ENCODE results near the gene TSPAN33. TPM values are rescaled to one million over a fixed set of nuclear protein-coding genes. Genes with fewer than 3 reads are reported as not detected.
A peak's percentile ranks its signal among the peaks of the same experiment; 100 is the strongest.

The TSPAN33 gene
- total RNA-seq, 1 donor from 2014 or later: 6.4 TPM

- H3K4me3 Mint-ChIP-seq: no peak overlapping the region
- no peak for DNase-seq (ENCODE audit: low spot score in 2 of 2, unreplicated experiment in 2 of 2)
- peaks cover 7% of the 10 kb centered on the region for H3K9me3 Mint-ChIP-seq
- TF ChIP-seq CTCF (IDR thresholded peaks at IDR 0.05; ENCODE audit: unreplicated experiment): no peak
- peaks cover 12% of the 10 kb centered on the region for H3K4me1 Mint-ChIP-seq
- H3K36me3 Mint-ChIP-seq: no peaks in the 10 kb centered on the region
- no peaks in the 10 kb centered on the region for H3K27me3 Mint-ChIP-seq (ENCODE audit: low read depth)
- no peak overlapping the region for H3K27ac Mint-ChIP-seq
Observed at GRCh38 chr7:129184981-129185670, 40.6 kb downstream of the TSPAN33 start.

GRCh38 chr7:129186749-129187260, 42.3 kb downstream of the TSPAN33 start:
- peaks cover 27% of the 10 kb centered on the region for H3K4me1 Mint-ChIP-seq
- no peaks in the 10 kb centered on the region for H3K27me3 Mint-ChIP-seq (ENCODE audit: low read depth)
- H3K9me3 Mint-ChIP-seq: no peaks in the 10 kb centered on the region
- no peak overlapping the region for H3K27ac Mint-ChIP-seq
- H3K36me3 Mint-ChIP-seq: peaks cover under 1% of the 10 kb centered on the region
- no peak for TF ChIP-seq CTCF (IDR thresholded peaks at IDR 0.05; ENCODE audit: unreplicated experiment)
- no peak overlapping the region for H3K4me3 Mint-ChIP-seq
- DNase-seq (ENCODE audit: low spot score in 2 of 2, unreplicated experiment in 2 of 2): no peak

- no peak for DNase-seq (ENCODE audit: low spot score in 2 of 2, unreplicated experiment in 2 of 2)
- peaks cover 35% of the 10 kb centered on the region for H3K4me1 Mint-ChIP-seq
- H3K27me3 Mint-ChIP-seq (ENCODE audit: low read depth): no peaks in the 10 kb centered on the region
- peak overlapping the region; percentile 81 for H3K4me3 Mint-ChIP-seq
- peak overlapping the region; percentile 74 for H3K27ac Mint-ChIP-seq
- no peak for TF ChIP-seq CTCF (IDR thresholded peaks at IDR 0.05; ENCODE audit: unreplicated experiment)
- no peaks in the 10 kb centered on the region for H3K9me3 Mint-ChIP-seq
- H3K36me3 Mint-ChIP-seq: peaks cover 8% of the 10 kb centered on the region
Observed at GRCh38 chr7:129187681-129188371, 43.3 kb downstream of the TSPAN33 start.

GRCh38 chr7:129188372-129188891, 43.9 kb downstream of the TSPAN33 start, which contains the start of gene SMO:
SMO (plus strand) TSS chr7:129188633; CDS start chr7:129189152, 519 bp downstream.
- TF ChIP-seq CTCF (IDR thresholded peaks at IDR 0.05; ENCODE audit: unreplicated experiment): no peak
- Mint-ChIP-seq H3K36me3 (peaks cover 12% of the 10 kb centered on the region), H3K27me3 (ENCODE audit: low read depth) (no peaks in the 10 kb centered on the region), H3K4me1 (peaks cover 35% of the 10 kb centered on the region), H3K9me3 (no peaks in the 10 kb centered on the region), H3K27ac (peak within 1 kb of the TSS; percentile 84), H3K4me3 (peak within 1 kb of the TSS; percentile 84)
- DNase-seq (ENCODE audit: low spot score in 2 of 2, unreplicated experiment in 2 of 2): peak; percentile 77 to 89

- DNase-seq (ENCODE audit: low spot score in 2 of 2, unreplicated experiment in 2 of 2): peak in 1 of 2 experiments; percentile 58
- H3K27ac Mint-ChIP-seq: peak overlapping the region; percentile 84
- TF ChIP-seq CTCF (IDR thresholded peaks at IDR 0.05; ENCODE audit: unreplicated experiment): no peak
Observed at GRCh38 chr7:129188892-129189660, 44.6 kb downstream of the TSPAN33 start.

More at GRCh38 chr7:129188892-129189660, 44.6 kb downstream of the TSPAN33 start:
- Mint-ChIP-seq H3K4me1 (peaks cover 35% of the 10 kb centered on the region), H3K4me3 (peak overlapping the region; percentile 84), H3K36me3 (peaks cover 12% of the 10 kb centered on the region), H3K9me3 (no peaks in the 10 kb centered on the region), H3K27me3 (ENCODE audit: low read depth) (no peaks in the 10 kb centered on the region)
